Midbrain (tissue), 1 donor: Measurements from ENCODE around the gene DUSP19.
"Not testable (repeated sequence)": the region's sequence is repeated elsewhere in the genome, so short reads cannot be mapped to it uniquely, and the experiment has no call there.

Source experiments
- DNase-seq: peaks from one replicate; lab custom pipeline; 2025; lab: John Stamatoyannopoulos, UW

Gene DUSP19, protein sequence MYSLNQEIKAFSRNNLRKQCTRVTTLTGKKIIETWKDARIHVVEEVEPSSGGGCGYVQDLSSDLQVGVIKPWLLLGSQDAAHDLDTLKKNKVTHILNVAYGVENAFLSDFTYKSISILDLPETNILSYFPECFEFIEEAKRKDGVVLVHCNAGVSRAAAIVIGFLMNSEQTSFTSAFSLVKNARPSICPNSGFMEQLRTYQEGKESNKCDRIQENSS

DNA sequence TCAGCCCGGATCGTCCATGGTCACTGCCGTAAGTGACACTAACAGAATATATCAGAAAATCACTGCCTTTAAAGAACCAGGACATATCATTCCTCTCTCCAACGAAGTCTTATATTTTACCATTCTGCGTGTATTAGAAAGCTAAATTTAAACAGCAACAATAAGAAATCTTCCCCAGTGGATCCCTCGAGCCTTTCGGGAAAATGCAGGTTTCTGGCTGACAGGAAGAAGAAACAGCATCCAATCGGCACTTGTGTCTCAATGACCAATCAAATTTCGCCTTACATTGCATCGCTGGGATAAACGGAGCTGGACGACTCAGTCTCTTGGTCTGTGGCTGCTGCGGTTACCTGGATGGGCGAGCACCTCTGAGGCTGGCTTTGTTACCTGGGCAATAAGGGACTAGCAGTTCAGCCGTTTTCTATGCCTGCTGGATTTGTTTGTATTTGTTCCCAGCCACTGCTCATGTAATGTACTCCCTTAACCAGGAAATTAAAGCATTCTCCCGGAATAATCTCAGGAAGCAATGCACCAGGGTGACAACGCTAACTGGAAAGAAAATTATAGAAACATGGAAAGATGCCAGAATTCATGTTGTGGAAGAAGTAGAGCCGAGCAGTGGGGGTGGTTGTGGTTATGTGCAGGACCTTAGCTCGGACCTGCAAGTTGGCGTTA lies at the start of gene DUSP19:
Gene DUSP19, plus strand, starts transcription at position 284 of the 675 bp plus-strand sequence. Its CDS starts 187 bp downstream, at position 471.
- peak; percentile 96 for DNase-seq

DNA sequence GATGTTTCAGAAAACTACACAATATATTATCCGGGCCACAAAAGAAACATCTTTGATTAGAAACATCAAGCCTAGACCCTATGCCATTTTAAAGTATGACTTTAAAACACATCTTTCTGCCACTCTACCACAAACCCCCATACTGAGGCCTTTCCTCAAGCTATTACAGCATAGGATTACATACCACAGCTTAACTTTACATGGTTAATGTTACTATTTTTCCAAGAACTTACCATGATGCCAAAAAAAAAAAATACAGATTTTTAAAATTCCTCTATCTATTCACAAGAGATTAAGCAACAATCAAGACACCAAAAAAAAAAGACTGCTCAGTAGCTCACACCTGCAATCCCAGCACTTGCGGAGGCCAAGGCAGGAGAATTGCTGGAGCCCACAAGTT lies 49.3 kb upstream of the DUSP19 start:
- DNase-seq = no peak

- no peak for DNase-seq
Observed at GRCh38 chr2:183031911-183032794, 46.4 kb upstream of the DUSP19 start.

- DNase-seq = no peak
Observed at GRCh38 chr2:183033951-183034350, 44.6 kb upstream of the DUSP19 start.

GRCh38 chr2:183034806-183035205 lies 43.7 kb upstream of the DUSP19 start:
- DNase-seq = no peak

- no peak for DNase-seq
Observed at GRCh38 chr2:183035298-183035953, 43.1 kb upstream of the DUSP19 start.

GRCh38 chr2:183035954-183036669 lies 42.4 kb upstream of the DUSP19 start:
- DNase-seq = no peak

GRCh38 chr2:183037074-183037552 lies 41.4 kb upstream of the DUSP19 start:
- DNase-seq = no peak

DNA sequence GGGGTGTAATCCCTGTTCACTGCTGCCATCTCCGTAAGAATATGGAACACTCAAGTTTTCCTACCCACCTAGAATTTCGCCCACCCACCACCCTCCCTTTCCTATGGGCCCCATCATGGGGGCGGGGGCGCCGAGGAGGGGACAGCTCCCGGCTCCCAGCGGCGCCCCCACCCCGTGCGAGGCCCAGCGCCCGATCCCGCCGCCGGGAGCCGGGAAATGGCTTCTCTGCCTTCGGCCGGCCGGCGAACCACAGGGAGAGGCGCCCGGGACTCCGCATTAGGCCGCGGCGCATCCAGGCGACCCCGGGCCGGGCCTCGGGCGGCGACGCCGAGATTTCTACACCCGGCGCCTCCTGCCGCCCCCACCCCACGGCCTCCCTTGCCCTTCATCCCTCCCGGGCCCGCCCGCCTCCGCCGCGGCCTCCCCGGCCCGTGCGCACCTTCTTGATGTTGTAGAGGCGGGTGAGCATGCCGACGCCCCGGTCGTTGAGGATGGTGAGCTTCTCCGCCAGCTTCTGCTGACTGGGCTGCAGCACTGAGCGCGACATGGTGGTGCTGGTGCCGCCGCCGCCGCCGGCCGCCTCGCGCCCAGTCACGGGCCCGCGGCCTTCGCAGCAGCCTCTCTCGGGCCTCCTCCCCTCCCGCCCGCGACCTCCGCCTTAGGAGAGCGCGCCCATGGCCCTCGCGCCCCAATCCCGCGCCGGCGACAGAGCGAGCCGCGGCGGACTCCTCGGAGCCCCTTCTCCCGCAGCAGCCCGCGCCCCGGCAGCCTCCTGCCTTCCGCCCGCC lies 40.8 kb upstream of the DUSP19 start:
- DNase-seq = no peak

DNA sequence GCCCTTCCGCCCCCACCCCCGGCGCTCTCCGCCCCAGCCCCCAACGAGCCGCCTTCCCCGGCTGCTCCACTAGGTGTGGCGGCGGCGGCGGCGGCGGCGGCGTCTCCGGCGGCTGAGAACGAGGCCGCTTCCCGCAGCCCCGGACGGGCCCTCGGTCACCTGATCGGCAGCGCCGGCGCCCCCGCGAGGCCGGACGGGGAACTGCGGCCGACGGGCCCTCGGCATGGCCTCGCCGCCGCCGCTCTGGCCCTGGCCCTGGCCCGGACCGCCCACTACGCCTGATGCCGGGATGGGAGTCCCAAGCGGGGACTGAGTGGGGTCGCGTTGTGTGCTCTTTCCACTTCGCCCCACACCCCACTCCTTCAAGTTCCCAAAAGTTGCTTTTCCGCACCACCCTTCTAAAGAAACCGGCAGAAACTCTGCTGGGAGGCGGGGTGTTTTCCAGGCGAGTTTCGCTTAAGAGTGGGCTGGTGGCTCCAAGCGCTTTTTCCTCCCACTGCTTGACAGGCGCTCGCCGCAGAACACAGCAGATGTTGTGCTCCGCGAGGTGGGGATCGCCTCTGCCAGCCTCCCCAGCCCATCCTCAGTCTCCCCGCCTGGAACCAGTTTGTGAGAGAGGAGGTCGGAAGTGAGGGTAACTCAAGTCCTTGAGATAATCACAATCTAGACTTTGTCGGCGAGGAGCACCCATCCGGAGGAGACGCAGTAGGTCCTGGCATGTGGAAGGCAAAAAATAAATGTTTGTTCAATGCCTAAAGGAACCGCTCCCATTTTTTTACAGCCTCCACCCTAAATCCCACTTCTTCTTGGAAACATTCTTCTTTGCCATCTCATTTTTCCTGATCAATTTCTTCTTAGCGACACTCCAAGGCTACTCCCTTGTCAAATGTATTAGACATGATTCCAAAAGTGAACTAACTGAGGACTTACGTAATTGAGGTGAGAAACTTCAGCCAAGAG lies 39.9 kb upstream of the DUSP19 start, which contains the start of gene NCKAP1:
Gene NCKAP1, minus strand, starts transcription at position 117 of the 960 bp plus-strand sequence. CDS start 358 bp downstream, outside the sequence.
- peak; percentile 85 for DNase-seq

- DNase-seq = no peak
Observed at GRCh38 chr2:183040604-183041003, 37.9 kb upstream of the DUSP19 start.

DNA sequence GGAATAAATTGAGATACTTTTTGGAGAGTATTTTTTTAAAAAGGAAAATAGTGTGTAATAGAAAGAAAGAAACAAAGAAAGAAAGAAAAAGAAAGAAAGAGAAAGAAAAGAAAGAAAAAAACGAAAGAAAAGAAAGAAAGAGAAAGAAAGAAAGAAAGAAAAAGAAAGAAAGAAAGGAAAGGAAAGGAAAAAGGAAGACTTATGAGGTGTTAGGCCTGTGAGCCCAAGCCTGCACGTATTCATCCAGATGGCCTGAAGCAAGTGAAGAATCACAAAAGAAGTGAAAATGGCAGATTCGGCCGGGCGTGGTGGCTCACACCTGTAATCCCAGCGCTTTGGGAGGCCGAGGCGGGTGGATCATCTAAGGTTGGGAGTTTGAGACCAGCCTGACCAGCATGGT lies 35.0 kb upstream of the DUSP19 start:
- not testable (repeated sequence) for DNase-seq

GRCh38 chr2:183047486-183048125 lies 30.9 kb upstream of the DUSP19 start:
- DNase-seq = not testable (repeated sequence)

DNA sequence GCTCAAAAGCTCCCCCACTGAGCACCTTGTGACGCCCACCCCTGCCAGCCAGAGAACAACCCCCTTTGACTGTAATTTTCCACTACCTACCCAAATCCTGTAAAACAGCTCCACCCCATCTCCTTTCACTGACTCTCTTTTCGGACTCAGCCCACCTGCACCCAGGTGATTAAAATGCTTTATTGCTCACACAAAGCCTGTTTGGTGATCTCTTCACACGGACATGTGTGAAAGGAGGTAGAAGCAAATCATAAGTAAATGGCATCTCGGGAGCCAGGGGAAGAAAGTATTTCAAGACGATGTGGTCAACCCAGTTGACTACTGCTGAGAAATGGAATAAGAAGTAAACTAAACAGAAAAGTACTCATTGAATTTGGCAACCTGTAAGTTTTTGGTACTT lies 29.1 kb upstream of the DUSP19 start:
- no peak for DNase-seq

DNA sequence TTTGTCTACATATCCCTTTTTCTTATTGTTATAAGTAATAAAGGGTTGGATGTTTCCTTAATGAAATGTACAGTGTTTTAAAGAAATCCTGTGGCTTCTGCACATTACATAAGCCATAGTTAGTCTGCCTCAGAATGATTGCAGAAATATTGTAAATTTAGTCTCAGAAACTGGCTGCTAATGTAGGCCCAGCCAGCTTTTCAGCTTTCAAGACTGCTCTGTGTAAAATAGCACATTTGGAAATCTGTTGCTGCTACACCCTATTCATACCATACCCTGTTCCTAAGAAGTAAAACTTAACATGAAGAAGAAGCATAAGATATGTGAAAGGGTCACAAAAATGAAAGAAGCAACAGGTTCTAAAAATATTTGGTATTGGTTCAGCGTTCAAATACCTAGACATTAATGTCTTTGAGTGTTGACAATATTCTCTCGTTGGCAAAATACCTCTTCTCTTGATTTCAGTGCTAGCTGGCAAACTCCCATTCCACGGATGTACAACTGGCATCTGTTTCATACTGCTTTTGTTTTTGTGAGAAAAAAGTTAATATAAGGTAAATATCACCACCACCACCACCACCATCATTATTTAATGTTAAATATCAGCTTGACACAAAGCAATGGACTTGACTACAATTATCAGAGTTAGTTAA lies 21.1 kb upstream of the DUSP19 start:
- no peak for DNase-seq

- no peak for DNase-seq
Observed at GRCh38 chr2:183059561-183059960, 19.0 kb upstream of the DUSP19 start.

DNA sequence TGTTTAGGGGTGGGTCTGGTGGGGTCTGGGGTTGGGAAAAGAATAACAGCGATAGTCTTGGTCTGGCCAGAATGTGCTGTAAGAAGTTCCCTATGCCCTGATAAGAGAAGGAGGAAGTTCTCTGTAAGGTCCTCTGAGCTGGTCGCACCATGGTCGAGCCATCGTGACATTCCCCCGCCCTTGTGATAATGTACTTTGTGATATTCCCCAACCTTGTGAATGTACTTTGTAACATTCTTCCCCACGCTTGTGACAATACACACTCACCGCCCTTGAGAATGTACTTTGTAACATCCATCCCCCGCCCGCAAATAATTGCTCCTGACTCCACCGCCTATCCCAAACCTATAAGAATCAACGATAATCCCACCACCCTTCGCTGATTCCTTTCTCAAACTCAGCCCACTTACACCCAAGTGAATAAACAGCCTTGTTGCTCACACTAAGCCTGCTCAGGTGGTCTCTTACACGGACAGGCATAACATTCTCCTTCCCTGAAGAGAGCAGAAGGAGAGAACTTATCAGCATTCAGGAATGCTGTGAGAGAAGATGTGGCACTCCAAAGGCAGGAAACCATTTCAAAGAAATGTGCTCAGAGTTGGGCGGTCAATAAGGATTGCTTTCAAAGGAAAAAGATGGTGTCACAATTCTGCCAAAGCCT lies 17.8 kb upstream of the DUSP19 start:
- DNase-seq = no peak

GRCh38 chr2:183063083-183063482 lies 15.5 kb upstream of the DUSP19 start:
- DNase-seq = no peak
